ENCODE results near the gene CA6.

GRCh38 chr1:8989061-8989460, 43.4 kb downstream of the CA6 start:
- no peak for TF ChIP-seq CTCF (IDR thresholded peaks at IDR 0.05; ENCODE audit: low read length)
- no peak for TF ChIP-seq EZH2 (optimal IDR thresholded peaks at IDR 0.05; ENCODE audit: low read depth, low read length)
- TF ChIP-seq EZH2phosphoT487 (IDR thresholded peaks at IDR 0.05; ENCODE audit: low read length) = no peak

All from MM.1S (cell line).